Mucosa of gallbladder (tissue), 1 donor: ENCODE data around the gene PRKG1. TPM values are rescaled to one million over a fixed set of nuclear protein-coding genes. Genes with fewer than 3 reads are reported as not detected.

Source experiments
- DNase-seq: peaks from one replicate; pipeline ENCODE4 v3.0.0-alpha.2; 2020; ENCODE audit warnings: low spot score
- total RNA-seq: library from RNA; stranded (reverse); gene quantifications from one replicate; pipeline ENCODE4 v1.2.1, GENCODE V29; 2021
- donor health status: DM: no; HTN: no; CAD: no.

PRKG1 gene
- total RNA-seq, 1 donor from 2014 or later, result 28.3 TPM

GRCh38 chr10:51076299-51076841 is 2.1 kb downstream of the PRKG1 start:
- DNase-seq, result no peak

- no peak for DNase-seq
These were observed 2.8 kb downstream of the PRKG1 start for GRCh38 chr10:51077074-51077473.

GRCh38 chr10:51077507-51077906 is 3.2 kb downstream of the PRKG1 start:
- DNase-seq, result no peak

GRCh38 chr10:51079331-51079730 is 5.0 kb downstream of the PRKG1 start:
- no peak for DNase-seq

GRCh38 chr10:51079766-51080165 is 5.5 kb downstream of the PRKG1 start:
- no peak for DNase-seq

- DNase-seq, result no peak
These were observed 6.2 kb downstream of the PRKG1 start for GRCh38 chr10:51080311-51081006.

- no peak for DNase-seq
These were observed 8.6 kb downstream of the PRKG1 start for GRCh38 chr10:51082857-51083256.

- DNase-seq, result no peak
These were observed 9.1 kb downstream of the PRKG1 start for GRCh38 chr10:51083356-51083853.

GRCh38 chr10:51085204-51085603 is 10.9 kb downstream of the PRKG1 start:
- no peak for DNase-seq

GRCh38 chr10:51086710-51087109 is 12.4 kb downstream of the PRKG1 start:
- no peak for DNase-seq

GRCh38 chr10:51087114-51087513 is 12.8 kb downstream of the PRKG1 start:
- DNase-seq, result no peak

GRCh38 chr10:51090190-51090589 is 15.9 kb downstream of the PRKG1 start:
- DNase-seq, result no peak

GRCh38 chr10:51092402-51092801 is 18.1 kb downstream of the PRKG1 start:
- DNase-seq, result peak; percentile 64

- DNase-seq, result no peak
These were observed 21.2 kb downstream of the PRKG1 start for GRCh38 chr10:51095444-51095843.

GRCh38 chr10:51097546-51097945 is 23.3 kb downstream of the PRKG1 start:
- DNase-seq, result no peak

- DNase-seq, result no peak
These were observed 25.9 kb downstream of the PRKG1 start for GRCh38 chr10:51100221-51100620.

- no peak for DNase-seq
These were observed 29.4 kb downstream of the PRKG1 start for GRCh38 chr10:51103554-51104217.

GRCh38 chr10:51106311-51106945 is 32.1 kb downstream of the PRKG1 start:
- DNase-seq, result no peak

- DNase-seq, result no peak
These were observed 34.1 kb downstream of the PRKG1 start for GRCh38 chr10:51108406-51108805.

- no peak for DNase-seq
These were observed 35.7 kb downstream of the PRKG1 start for GRCh38 chr10:51109801-51110533.

GRCh38 chr10:51112013-51112412 is 37.7 kb downstream of the PRKG1 start:
- no peak for DNase-seq

- no peak for DNase-seq
These were observed 38.7 kb downstream of the PRKG1 start for GRCh38 chr10:51113007-51113406.
